Small intestine (tissue), 7 donors: ENCODE results near the gene FZD2. TPM values are rescaled to one million over a fixed set of nuclear protein-coding genes. Genes with fewer than 3 reads are reported as not detected.
"Not testable (repeated sequence)": the region's sequence is repeated elsewhere in the genome, so short reads cannot be mapped to it uniquely, and the experiment has no call there.

ENCODE experiments used
- DNase-seq, 2 donors: peaks; one replicate each; pipeline versions ENCODE4 v3.0.0 to v3.0.0-alpha.2; 2013
- FAIRE-seq: peaks from 2 replicates; lab custom pipeline; 2012; peaks lifted over from hg19 to GRCh38; lab: Jason Lieb, UNC
- H3K27ac ChIP-seq, 3 donors: one replicate each; pipeline ENCODE4 v1.5.1; 2013; ENCODE audit warnings: low read length in 2 of 3, mild to moderate bottlenecking in 2 of 3, control low read depth in 1 of 3, inconsistent platforms in 1 of 3, low read depth in 1 of 3, moderate library complexity in 1 of 3
- H3K27me3 ChIP-seq, 3 donors: one replicate each; pipeline ENCODE4 v1.6.1; 2013; ENCODE audit warnings: low read length in 3 of 3, inconsistent platforms in 1 of 3; ENCODE audit not compliant: control insufficient read depth in 3 of 3, insufficient read depth in 3 of 3
- H3K36me3 ChIP-seq, 3 donors: one replicate each; pipeline ENCODE4 v1.6.1; 2013; ENCODE audit warnings: low read length in 3 of 3, inconsistent platforms in 1 of 3, low read depth in 1 of 3, mild to moderate bottlenecking in 1 of 3, moderate library complexity in 1 of 3; ENCODE audit not compliant: control insufficient read depth in 3 of 3, insufficient read depth in 2 of 3
- H3K4me1 ChIP-seq, 3 donors: one replicate each; pipeline ENCODE4 v1.6.1; 2013; ENCODE audit warnings: low read length in 2 of 3, inconsistent platforms in 1 of 3, low read depth in 1 of 3, mild to moderate bottlenecking in 1 of 3, moderate library complexity in 1 of 3; ENCODE audit not compliant: control insufficient read depth in 3 of 3, insufficient read depth in 2 of 3
- H3K4me3 ChIP-seq, 3 donors: one replicate each; pipeline ENCODE4 v1.5.1; 2013; ENCODE audit warnings: low read length in 3 of 3, control low read depth in 1 of 3, inconsistent platforms in 1 of 3, low read depth in 1 of 3, mild to moderate bottlenecking in 1 of 3, moderate library complexity in 1 of 3
- H3K9me3 ChIP-seq, 2 donors: one replicate each; pipeline ENCODE4 v1.6.1; 2013; ENCODE audit warnings: low read depth in 1 of 2, low read length in 1 of 2; ENCODE audit not compliant: control insufficient read depth in 2 of 2, insufficient read depth in 1 of 2
- WGBS, 3 donors: extraction: QIAGEN DNeasy Blood & Tissue Kit; methylation state at CpG; one replicate each; pipeline ENCODE4 v1.1.7; 2013; 5-methylcytosine and 5-hydroxymethylcytosine counted together
- polyA plus RNA-seq, 4 donors: library from polyadenylated mRNA; stranded (reverse) in 3 of 4; unstranded in 1 of 4; fragments of 200-250 nt in 3 of 4; fragments of 120-200 nt in 1 of 4; gene quantifications; one replicate each; pipeline versions ENCODE4 v1.2.1 to v1.2.3, GENCODE V29; 2013
- donor health status: healthy with polysubstance abuse.
- donor health status: control.
- donor health status: control.
- donor health status: Bipolar disorder and iron deficiency.
- donor health status: healthy.

FZD2 gene
- polyA plus RNA-seq, 4 donors = 0.79 to 3.1 TPM; not detected in 2

GRCh38 chr17:44529864-44530263, 27.4 kb upstream of the FZD2 start:
- Histone ChIP-seq H3K9me3 (peaks cover 0 to 3% of the 10 kb centered on the region in 2 donors), H3K27ac (no peak overlapping the region), H3K4me1 (peaks cover 0 to 8% (median 0%) of the 10 kb centered on the region in 3 donors), H3K27me3 (peaks cover 0 to 2% (median 0%) of the 10 kb centered on the region in 3 donors), H3K36me3 (no peaks in the 10 kb centered on the region), H3K4me3 (no peak overlapping the region)
- DNase-seq = peak in 1 of 2 donors; percentile 57
- 47 to 65% (median 48%) methylated on average over 3 of the region's 3 CpGs for WGBS, 3 donors
- FAIRE-seq = no peak

DNA sequence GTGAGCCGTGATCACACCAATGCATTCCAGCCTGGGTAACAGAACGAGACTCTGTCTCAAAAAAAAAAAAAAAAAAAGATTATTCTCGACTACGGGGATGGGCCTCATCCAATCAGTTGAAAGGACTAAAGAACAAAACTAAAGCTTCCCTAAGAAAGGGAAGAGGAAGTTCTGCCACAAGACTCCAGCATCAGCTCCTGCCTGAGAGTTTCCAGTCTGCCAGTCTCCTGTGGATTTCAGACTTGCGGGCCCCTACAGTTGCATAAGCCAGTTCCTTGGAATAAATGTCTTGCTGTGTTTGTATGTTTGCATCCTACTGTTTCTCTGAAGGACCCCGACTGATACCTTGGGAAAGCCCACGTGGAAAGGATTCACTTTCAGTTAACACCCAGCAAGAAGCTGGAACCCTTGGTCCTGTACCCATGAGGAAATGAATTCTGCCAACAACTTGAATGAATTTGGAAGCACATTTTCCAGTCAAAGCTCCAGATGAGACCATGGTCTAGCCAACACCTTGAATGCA, 26.3 kb upstream of the FZD2 start:
- Histone ChIP-seq H3K4me3 (no peak overlapping the region), H3K27me3 (peaks cover 0 to 2% (median 0%) of the 10 kb centered on the region in 3 donors), H3K36me3 (no peaks in the 10 kb centered on the region), H3K9me3 (peaks cover 0 to 3% of the 10 kb centered on the region in 2 donors), H3K4me1 (peaks cover 0 to 8% (median 0%) of the 10 kb centered on the region in 3 donors), H3K27ac (no peak overlapping the region)
- WGBS, 3 donors = 64 to 69% (median 65%) methylated on average over 7 of the region's 7 CpGs
- DNase-seq (no peak), FAIRE-seq (no peak)

DNA sequence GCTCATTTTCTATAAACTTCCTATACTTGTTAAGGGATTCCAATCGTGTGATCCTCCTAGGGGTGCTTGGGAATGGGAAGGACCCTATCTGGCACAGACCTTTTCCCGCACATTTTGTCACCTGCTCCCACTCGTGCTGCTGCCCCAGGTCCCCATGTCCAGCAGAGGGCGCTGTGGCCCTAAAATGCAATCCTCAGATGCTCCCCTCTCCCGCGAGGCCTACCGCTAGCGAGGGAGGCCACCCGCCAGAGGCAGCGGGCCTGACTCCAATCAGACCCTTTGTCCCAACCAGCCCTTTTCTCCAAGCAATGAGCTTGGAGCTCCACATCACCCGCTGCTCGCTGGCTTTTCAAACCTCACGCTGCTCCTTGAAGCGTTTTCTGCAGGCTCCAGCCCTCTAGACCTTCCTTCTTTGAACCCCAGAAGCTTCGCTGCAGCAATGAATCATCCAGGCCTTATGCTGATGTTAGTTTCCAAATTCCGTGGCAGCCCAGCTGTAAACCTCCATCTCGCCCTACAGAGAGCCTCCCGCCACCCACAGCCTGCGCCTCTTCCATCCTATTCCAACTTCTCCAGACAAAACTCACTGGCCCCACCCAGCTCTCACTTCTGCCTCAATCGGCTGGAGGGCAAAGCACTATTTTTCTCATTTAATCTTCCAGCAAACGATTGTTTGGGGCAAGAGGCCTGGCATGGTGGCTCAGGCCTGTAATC, 23.6 kb upstream of the FZD2 start:
- Histone ChIP-seq H3K36me3 (no peaks in the 10 kb centered on the region), H3K4me3 (no peak overlapping the region), H3K4me1 (peaks cover 0 to 13% (median 0%) of the 10 kb centered on the region in 3 donors), H3K9me3 (no peaks in the 10 kb centered on the region), H3K27me3 (no peaks in the 10 kb centered on the region), H3K27ac (peak overlapping the region in 1 of 3 donors; percentile 46)
- FAIRE-seq (no peak), DNase-seq (peak; percentile 75 to 91)
- 28 to 40% (median 39%) methylated on average over 21 of the region's 21 CpGs for WGBS, 3 donors

DNA sequence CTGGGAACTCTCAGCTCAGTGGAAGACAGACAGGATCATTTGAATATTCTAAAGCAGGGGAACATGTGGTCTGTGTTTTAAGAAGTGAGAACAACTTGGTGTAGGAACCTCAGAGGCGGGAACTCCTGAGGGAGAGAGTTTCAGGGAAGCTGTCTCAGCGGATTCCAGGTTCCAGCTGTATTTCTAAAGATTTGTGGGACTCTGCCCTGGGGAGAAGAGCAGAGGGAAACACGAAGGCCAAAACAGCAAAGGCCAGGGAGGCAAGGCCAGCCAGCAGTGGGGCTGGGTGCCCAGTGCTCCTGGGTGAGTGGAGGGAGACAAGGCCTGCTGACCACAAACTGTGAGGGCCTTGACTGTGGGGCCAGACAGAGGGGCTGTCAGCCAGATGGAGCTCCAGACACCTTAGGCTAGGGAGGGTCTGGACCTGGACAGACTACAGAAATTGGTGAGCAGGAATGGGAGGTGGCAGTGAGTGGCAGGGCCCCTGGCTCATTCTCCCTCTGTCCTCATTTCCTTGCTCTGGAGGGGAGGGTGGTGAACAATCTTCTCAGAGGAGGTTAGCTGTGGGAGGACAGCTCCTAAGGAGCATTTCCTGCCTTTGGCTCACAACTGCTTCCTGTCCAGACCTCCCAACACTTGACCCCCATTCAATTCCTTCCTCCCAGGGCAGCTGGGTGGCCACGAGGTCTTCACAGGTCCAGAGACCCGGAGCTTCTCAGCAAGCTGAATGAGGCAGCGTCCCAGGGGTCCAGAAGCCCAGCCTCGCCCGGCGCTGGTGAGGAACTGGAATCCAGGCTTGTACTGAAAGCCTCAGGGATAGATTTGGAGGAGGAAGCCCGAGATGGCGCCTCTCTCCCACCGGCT, 21.0 kb upstream of the FZD2 start:
- WGBS, 3 donors = 66 to 78% (median 77%) methylated on average over 12 of the region's 12 CpGs
- Histone ChIP-seq H3K9me3 (no peaks in the 10 kb centered on the region), H3K27ac (peak overlapping the region in 1 of 3 donors; percentile 50), H3K4me1 (peaks cover 0 to 10% (median 0%) of the 10 kb centered on the region in 3 donors), H3K36me3 (no peaks in the 10 kb centered on the region), H3K27me3 (peaks cover 0 to 12% (median 0%) of the 10 kb centered on the region in 3 donors), H3K4me3 (no peak overlapping the region)
- FAIRE-seq (no peak), DNase-seq (no peak)

GRCh38 chr17:44537922-44538321, 19.4 kb upstream of the FZD2 start:
- FAIRE-seq, DNase-seq, H3K4me3 ChIP-seq, H3K27ac ChIP-seq, H3K36me3 ChIP-seq, H3K9me3 ChIP-seq: not testable (repeated sequence)
- peaks cover 0 to 15% (median 0%) of the 10 kb centered on the region in 3 donors for H3K27me3 ChIP-seq
- peaks cover 0 to 15% (median 0%) of the 10 kb centered on the region in 3 donors for H3K4me1 ChIP-seq
- 83 to 97% (median 91%) methylated on average over 3 of the region's 3 CpGs for WGBS, 3 donors

- 36 to 53% (median 38%) methylated on average over 12 to 15 of the region's 15 CpGs for WGBS, 3 donors
These were observed 17.6 kb upstream of the FZD2 start for GRCh38 chr17:44539673-44540072.

GRCh38 chr17:44540246-44541084, 16.8 kb upstream of the FZD2 start:
- Histone ChIP-seq H3K27me3 (peaks cover 0 to 15% (median 0%) of the 10 kb centered on the region in 3 donors), H3K9me3 (no peaks in the 10 kb centered on the region), H3K36me3 (no peaks in the 10 kb centered on the region), H3K4me3 (no peak overlapping the region), H3K4me1 (peaks cover 0 to 22% (median 0%) of the 10 kb centered on the region in 3 donors), H3K27ac (no peak overlapping the region)
- DNase-seq = no peak
- no peak for FAIRE-seq
- 83 to 91% (median 85%) methylated on average over 11 of the region's 11 CpGs for WGBS, 3 donors

More at GRCh38 chr17:44539673-44540072, 17.6 kb upstream of the FZD2 start:
- no peaks in the 10 kb centered on the region for H3K9me3 ChIP-seq
- H3K4me1 ChIP-seq = peaks cover 0 to 22% (median 0%) of the 10 kb centered on the region in 3 donors
- FAIRE-seq (no peak), DNase-seq (no peak)
- peaks cover 0 to 15% (median 0%) of the 10 kb centered on the region in 3 donors for H3K27me3 ChIP-seq
- no peak overlapping the region for H3K4me3 ChIP-seq
- no peak overlapping the region for H3K27ac ChIP-seq
- no peaks in the 10 kb centered on the region for H3K36me3 ChIP-seq
